Suprapubic skin (tissue), 3 donors: Measurements from ENCODE around the gene MCM5.

Experiments used
- CTCF ChIP-seq, 2 donors: fragments of 200-600 bp in 1 of 2; fragments of 450-650 bp in 1 of 2; sonication (generic) in 1 of 2; IDR thresholded peaks; one replicate each; pipeline ENCODE4 v1.5.1; 2016 to 2019; ENCODE audit warnings: antibody characterized with exemption in 2 of 2, mild to moderate bottlenecking in 1 of 2, moderate library complexity in 1 of 2
- EP300 ChIP-seq: sonication (generic); formaldehyde crosslinking; IDR thresholded peaks from one replicate; pipeline ENCODE4 v1.6.1; 2017; ENCODE audit warnings: antibody characterized with exemption
- POLR2A ChIP-seq, 2 donors: fragments of 450-650 bp; IDR thresholded peaks; one replicate each; pipeline ENCODE4 v1.6.1; 2017; ENCODE audit warnings: antibody characterized with exemption in 2 of 2, mild to moderate bottlenecking in 2 of 2, moderate library complexity in 2 of 2

GRCh38 chr22:35440129-35440528, 40.2 kb downstream of the MCM5 start:
- TF ChIP-seq CTCF (IDR thresholded peaks at IDR 0.05) (no peak), EP300 (no peak), POLR2A (IDR thresholded peaks at IDR 0.05) (no peak)
